K562 (cell line): ENCODE results near the gene CT45A5. TPM values are rescaled to one million over a fixed set of nuclear protein-coding genes. Genes with fewer than 3 reads are reported as not detected.

Experiments
- ATF4 ChIP-seq: fragments of 450-650 bp; formaldehyde crosslinking; IDR thresholded peaks from 2 replicates; pipeline ENCODE4 v1.4.0; 2022; ENCODE audit warnings: mild to moderate bottlenecking, moderate library complexity
- BRCA1 ChIP-seq, 2 experiments: fragments of 450-650 bp in 1 of 2; sonication (generic) in 1 of 2; formaldehyde crosslinking in 1 of 2; IDR thresholded peaks; 2 replicates each; pipeline versions ENCODE4 v1.5.0 to v1.6.1; 2017 to 2020; ENCODE audit warnings: mild to moderate bottlenecking in 1 of 2, missing genetic modification reagents in 1 of 2
- EHMT2 ChIP-seq: fragments of 450-650 bp; IDR thresholded peaks from 2 replicates; pipeline ENCODE4 v1.6.1; 2018; ENCODE audit warnings: antibody characterized with exemption
- ELF1 ChIP-seq: fragments of 200-800 bp; sonication (Bioruptor generic); IDR thresholded peaks from 2 replicates; pipeline ENCODE4 v1.6.1; 2016; ENCODE audit warnings: missing genetic modification characterization, missing compliant biosample characterization
- FOXA3 ChIP-seq, 2 experiments: fragments of 450-650 bp in 1 of 2; sonication (generic) in 1 of 2; formaldehyde crosslinking; IDR thresholded peaks in 1 of 2; conservative IDR thresholded peaks in 1 of 2; 2 replicates each; pipeline versions ENCODE4 v1.4.0 to v1.8.0; 2020 to 2022; ENCODE audit warnings: mild to moderate bottlenecking in 2 of 2, missing genetic modification reagents in 1 of 2
- HDAC8 ChIP-seq: fragments of 450-650 bp; IDR thresholded peaks from 2 replicates; pipeline ENCODE4 v1.6.1; 2016; ENCODE audit warnings: mild to moderate bottlenecking, missing genetic modification characterization, moderate library complexity, missing compliant biosample characterization
- ILF3 ChIP-seq: fragments of 450-650 bp; IDR thresholded peaks from 2 replicates; pipeline ENCODE4 v1.6.1; 2018; ENCODE audit warnings: antibody characterized with exemption, mild to moderate bottlenecking, moderate library complexity, borderline replicate concordance
- KLF10 ChIP-seq: fragments of 250-450 bp; sonication (Bioruptor Pico); IDR thresholded peaks from 2 replicates; pipeline ENCODE4 v1.6.1; 2021; ENCODE audit warnings: matching md5 sums
- NCOA6 ChIP-seq: fragments of 450-650 bp; IDR thresholded peaks from 2 replicates; pipeline ENCODE4 v1.6.1; 2017; ENCODE audit warnings: mild to moderate bottlenecking
- POLR2A ChIP-seq: fragments of 450-650 bp; conservative IDR thresholded peaks from 2 replicates; pipeline ENCODE4 v1.6.1; 2016
- PRDM10 ChIP-seq: fragments of 450-650 bp; IDR thresholded peaks from 2 replicates; pipeline ENCODE4 v1.6.1; 2018; ENCODE audit not compliant: partially characterized antibody
- RAD21 ChIP-seq, 2 experiments: fragments of 250-450 bp in 1 of 2; fragments of 450-650 bp in 1 of 2; sonication (Bioruptor Pico) in 1 of 2; formaldehyde crosslinking in 1 of 2; IDR thresholded peaks in 1 of 2; conservative IDR thresholded peaks in 1 of 2; 2 replicates each; pipeline versions ENCODE4 v1.4.0 to v1.8.0; 2020 to 2022; ENCODE audit warnings: mild to moderate bottlenecking in 2 of 2, moderate library complexity in 1 of 2
- RBBP5 ChIP-seq: fragments of 200-600 bp; sonication (generic); IDR thresholded peaks from 2 replicates; pipeline ENCODE4 v1.6.1; 2012; ENCODE audit warnings: borderline replicate concordance, mild to moderate bottlenecking, low read length, control low read depth, inconsistent platforms; ENCODE audit not compliant: insufficient read depth, poor library complexity, severe bottlenecking
- SMC3 ChIP-seq: conservative IDR thresholded peaks from 2 replicates; pipeline ENCODE4 v1.6.1; 2011; ENCODE audit warnings: low read depth, low read length, improper control_type of control experiment; ENCODE audit not compliant: insufficient read depth
- SPI1 ChIP-seq: IDR thresholded peaks from 2 replicates; pipeline ENCODE4 v1.6.1; 2011; ENCODE audit warnings: low read depth, low read length, control low read depth, borderline replicate concordance
- UBTF ChIP-seq, 2 experiments: IDR thresholded peaks; 2 replicates each; pipeline ENCODE4 v1.6.1; 2012; ENCODE audit warnings: improper control_type of control experiment in 2 of 2, low read depth in 2 of 2, low read length in 2 of 2, borderline replicate concordance in 1 of 2
- ZBTB5 ChIP-seq: fragments of 450-650 bp; IDR thresholded peaks from 2 replicates; pipeline ENCODE4 v1.6.1; 2017; ENCODE audit warnings: antibody characterized with exemption
- ZNF212 ChIP-seq: fragments of 450-650 bp; formaldehyde crosslinking; IDR thresholded peaks from 2 replicates; pipeline ENCODE4 v1.4.0; 2020; ENCODE audit warnings: mild to moderate bottlenecking
- ZNF583 ChIP-seq: fragments of 250-450 bp; sonication (Bioruptor Pico); IDR thresholded peaks from 2 replicates; pipeline ENCODE4 v1.4.0; 2020
- ZNF717 ChIP-seq: fragments of 250-450 bp; sonication (Bioruptor Pico); IDR thresholded peaks from 2 replicates; pipeline ENCODE4 v1.5.0; 2021
- polyA plus RNA-seq, 8 experiments: library from polyadenylated mRNA; depleted of rRNA in 4 of 8; stranded (reverse) in 5 of 8; unstranded in 3 of 8; fragments of >200 nt; fragmentation: Nextera tagmentation in 2 of 8; fragmentation: Illumina TruSeq in 1 of 8; extraction: Ambion mirVana in 2 of 8; extraction: Trizol in 1 of 8; gene quantifications; 2 replicates each; pipeline versions ENCODE4 v1.2.1 to v1.2.3, GENCODE V29; 2011 to 2014; ENCODE audit warnings: inconsistent platforms in 1 of 8, missing spikeins in 1 of 8
- total RNA-seq, 7 experiments: library from RNA; depleted of rRNA in 6 of 7; stranded (reverse); fragments of >200 nt in 6 of 7; fragmentation: Illumina TruSeq in 2 of 7; extraction: Trizol in 2 of 7; gene quantifications; 2 replicates each; pipeline versions ENCODE4 v1.2.1 to v1.2.3, GENCODE V29; 2011 to 2021; ENCODE audit warnings: low replicate concordance in 1 of 7

Gene CT45A5
- total and polyA plus RNA-seq, 9 of the 15 experiments (the other 6 are each of a cell fraction or from before 2014, with no cell fraction given): 3.9 to 9.4 (median 5.2) TPM

GRCh38 chrX:135740681-135741149 lies 44.6 kb downstream of the CT45A5 start (continued):
- TF ChIP-seq NCOA6: no peak
- no peak for TF ChIP-seq ZNF717 (CRISPR knock-in tag)
- no peak for TF ChIP-seq BRCA1 (IDR thresholded peaks at IDR 0.05)
- no peak for TF ChIP-seq BRCA1 (CRISPR knock-in tag; IDR thresholded peaks at IDR 0.05)
- no peak for TF ChIP-seq UBTF (IDR thresholded peaks at IDR 0.05; ENCODE audit: borderline replicate concordance in 1 of 2, low read depth in 2 of 2, low read length in 2 of 2)
- TF ChIP-seq ELF1: peak; percentile 83
- no peak for TF ChIP-seq KLF10 (CRISPR knock-in tag)
- TF ChIP-seq RBBP5: no peak
- no peak for TF ChIP-seq ILF3
- no peak for TF ChIP-seq ZNF583 (CRISPR knock-in tag)
- TF ChIP-seq ATF4: no peak
- no peak for TF ChIP-seq ZNF212 (CRISPR knock-in tag)
- peak; percentile 60 to 73 for TF ChIP-seq RAD21 (CRISPR knock-in tag; conservative IDR thresholded peaks at IDR 0.05 in 1 of 2, IDR thresholded peaks at IDR 0.05 in 1 of 2)
- TF ChIP-seq POLR2A: 0 out of 2 replicates have a peak, but pooled peaks have one; percentile 39
- no peak for TF ChIP-seq EHMT2
- peak; percentile 24; the same call in 1 of the 2 replicates for TF ChIP-seq SMC3
- TF ChIP-seq PRDM10: no peak
- no peak for TF ChIP-seq FOXA3 (CRISPR knock-in tag; conservative IDR thresholded peaks at IDR 0.05 in 1 of 2, IDR thresholded peaks at IDR 0.05 in 1 of 2)
- no peak for TF ChIP-seq ZBTB5
- no peak for TF ChIP-seq SPI1
- TF ChIP-seq HDAC8 (tag): no peak
